Subcutaneous adipose tissue (tissue), 4 donors: ENCODE data around the gene LENG8. TPM values are rescaled to one million over a fixed set of nuclear protein-coding genes. Genes with fewer than 3 reads are reported as not detected.

Experiments
- total RNA-seq, 4 donors: library from RNA; depleted of rRNA; stranded (reverse); fragments of >200 nt; gene quantifications; one replicate each; pipeline ENCODE4 v1.1.0, GENCODE V29; 2016
- TF ChIP-seq, protein P1 (sequence below): fragments of 450-650 bp; IDR thresholded peaks from one replicate; pipeline ENCODE4 v1.5.1; 2016; ENCODE audit warnings: low read depth, mild to moderate bottlenecking, control low read depth, antibody characterized with exemption, moderate library complexity

LENG8 gene
- total RNA-seq, 4 donors from 2014 or later: 55.1 to 233 (median 69.4) TPM

GRCh38 chr19:54434873-54435214, 14.2 kb upstream of the LENG8 start:
- TF ChIP-seq, protein P1, sequence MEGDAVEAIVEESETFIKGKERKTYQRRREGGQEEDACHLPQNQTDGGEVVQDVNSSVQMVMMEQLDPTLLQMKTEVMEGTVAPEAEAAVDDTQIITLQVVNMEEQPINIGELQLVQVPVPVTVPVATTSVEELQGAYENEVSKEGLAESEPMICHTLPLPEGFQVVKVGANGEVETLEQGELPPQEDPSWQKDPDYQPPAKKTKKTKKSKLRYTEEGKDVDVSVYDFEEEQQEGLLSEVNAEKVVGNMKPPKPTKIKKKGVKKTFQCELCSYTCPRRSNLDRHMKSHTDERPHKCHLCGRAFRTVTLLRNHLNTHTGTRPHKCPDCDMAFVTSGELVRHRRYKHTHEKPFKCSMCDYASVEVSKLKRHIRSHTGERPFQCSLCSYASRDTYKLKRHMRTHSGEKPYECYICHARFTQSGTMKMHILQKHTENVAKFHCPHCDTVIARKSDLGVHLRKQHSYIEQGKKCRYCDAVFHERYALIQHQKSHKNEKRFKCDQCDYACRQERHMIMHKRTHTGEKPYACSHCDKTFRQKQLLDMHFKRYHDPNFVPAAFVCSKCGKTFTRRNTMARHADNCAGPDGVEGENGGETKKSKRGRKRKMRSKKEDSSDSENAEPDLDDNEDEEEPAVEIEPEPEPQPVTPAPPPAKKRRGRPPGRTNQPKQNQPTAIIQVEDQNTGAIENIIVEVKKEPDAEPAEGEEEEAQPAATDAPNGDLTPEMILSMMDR: no peak

GRCh38 chr19:54435551-54436016, 13.4 kb upstream of the LENG8 start:
- TF ChIP-seq, protein P1: no peak

DNA sequence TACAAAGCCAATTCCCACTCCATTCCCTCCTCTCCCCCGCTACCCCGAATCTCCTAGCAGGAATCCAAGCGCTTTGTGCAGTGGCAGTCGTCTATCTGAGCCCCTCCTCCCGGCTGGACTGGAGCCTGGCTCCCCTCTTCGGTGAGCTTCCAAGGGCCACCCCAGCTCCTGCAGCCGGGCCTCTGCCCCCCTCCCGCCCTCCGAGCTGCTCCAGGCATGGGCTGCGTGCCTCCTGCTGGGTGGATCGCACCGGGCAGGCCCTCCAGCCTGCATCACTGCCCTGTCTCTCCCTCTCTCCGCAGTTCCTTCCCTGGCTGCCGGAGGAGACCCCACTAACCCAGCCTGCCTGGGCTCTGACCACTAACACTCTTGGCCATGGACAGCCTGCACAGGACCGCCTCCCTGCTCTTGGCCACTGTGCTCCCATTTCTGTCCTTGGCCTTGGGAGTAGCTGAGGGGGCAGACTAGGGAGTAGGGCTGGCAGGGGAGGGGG, 12.9 kb upstream of the LENG8 start:
- TF ChIP-seq, protein P1: no peak

DNA sequence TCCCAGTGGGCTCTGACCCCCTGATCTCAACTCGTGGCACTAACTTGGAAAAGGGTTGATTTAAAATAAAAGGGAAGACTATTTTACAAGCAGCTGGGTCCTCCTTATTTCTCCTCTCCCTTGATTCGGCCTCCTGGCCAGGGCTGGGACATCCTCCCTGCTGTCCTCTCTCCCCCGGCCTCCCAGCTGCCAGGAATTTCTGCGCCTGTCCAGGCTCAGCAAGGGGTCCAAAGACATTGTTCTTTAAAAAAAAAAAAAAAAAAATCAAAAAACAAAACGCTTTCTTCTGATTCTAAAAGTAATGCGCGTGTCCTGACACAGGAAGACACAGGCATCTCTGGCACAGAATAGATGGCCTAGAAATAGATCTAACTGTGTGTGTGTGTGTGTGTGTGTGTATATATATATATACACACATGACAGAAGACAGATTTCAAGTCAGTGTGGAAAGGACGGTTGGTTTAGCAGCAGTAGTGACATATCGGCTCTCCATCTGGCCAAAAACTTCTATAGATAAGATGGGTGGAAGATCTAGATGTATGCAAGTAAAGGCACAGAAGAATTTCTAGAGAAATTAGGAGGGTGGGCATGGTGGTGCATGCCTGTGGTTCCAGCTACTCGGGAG, 12.3 kb upstream of the LENG8 start:
- TF ChIP-seq, protein P1: no peak

- TF ChIP-seq, protein P1: no peak
Measured at GRCh38 chr19:54439174-54439851, 9.7 kb upstream of the LENG8 start.

GRCh38 chr19:54440641-54441040, 8.4 kb upstream of the LENG8 start:
- TF ChIP-seq, protein P1: no peak

DNA sequence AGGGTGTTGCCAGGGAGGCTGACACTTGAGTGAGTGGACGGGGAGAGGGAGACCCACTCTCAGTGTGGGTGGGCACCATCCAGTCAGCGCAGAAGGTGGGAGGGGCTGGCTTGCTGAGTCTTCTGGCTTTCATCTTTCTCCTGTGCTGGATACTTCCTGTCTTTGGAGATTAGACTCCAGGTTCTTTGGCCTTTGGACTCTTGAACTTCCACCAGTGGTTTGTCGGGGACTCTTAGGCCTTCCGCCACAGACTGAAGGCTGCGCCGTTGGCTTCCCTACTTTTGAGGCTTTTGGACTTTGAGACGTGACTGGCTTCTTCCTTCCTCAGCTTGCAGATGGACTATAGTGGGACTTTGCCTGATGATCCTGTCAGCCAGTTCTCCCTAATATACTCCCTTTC, 4.3 kb upstream of the LENG8 start:
- TF ChIP-seq, protein P1: no peak
